Psoas muscle (tissue), 8 donors: ENCODE data around the gene TGM3. TPM values are rescaled to one million over a fixed set of nuclear protein-coding genes. Genes with fewer than 3 reads are reported as not detected.
A peak's percentile ranks its signal among the peaks of the same experiment; 100 is the strongest.

Experiments
- ATAC-seq, 4 donors: fragments of 200-7000 bp; cut with Tn5 transposase; one replicate each; pipeline ENCODE4 v1.9.1; 2020; ENCODE audit warnings: moderate library complexity in 3 of 4, mild to moderate bottlenecking in 2 of 4
- DNase-seq, 2 donors: peaks; one replicate each; pipeline ENCODE4 v3.0.0-alpha.2; 2020
- H3K27ac ChIP-seq: fragments of 200-600 bp; one replicate; pipeline ENCODE4 v1.8.0; 2022
- H3K27me3 ChIP-seq, 3 donors: fragments of 200-600 bp in 1 of 3; one replicate each; pipeline versions ENCODE4 v1.6.1 to v1.8.0; 2013 to 2022; ENCODE audit warnings: low read length in 2 of 3, mild to moderate bottlenecking in 2 of 3, moderate library complexity in 1 of 3; ENCODE audit not compliant: insufficient read depth in 3 of 3
- H3K36me3 ChIP-seq, 2 donors: fragments of 200-600 bp in 1 of 2; one replicate each; pipeline versions ENCODE4 v1.6.1 to v1.8.0; 2013 to 2022; ENCODE audit warnings: low read depth in 1 of 2, mild to moderate bottlenecking in 1 of 2, moderate library complexity in 1 of 2; ENCODE audit not compliant: insufficient read depth in 1 of 2
- H3K4me1 ChIP-seq: fragments of 200-600 bp; one replicate; pipeline ENCODE4 v1.8.0; 2022
- H3K4me3 ChIP-seq: fragments of 200-600 bp; one replicate; pipeline ENCODE4 v1.8.0; 2022; ENCODE audit warnings: mild to moderate bottlenecking
- H3K9me3 ChIP-seq: fragments of 200-600 bp; one replicate; pipeline ENCODE4 v1.8.0; 2022
- CTCF ChIP-seq: fragments of 200-600 bp; IDR thresholded peaks from one replicate; pipeline ENCODE4 v1.8.0; 2022; ENCODE audit warnings: antibody characterized with exemption
- WGBS, 3 donors: extraction: QIAGEN DNeasy Blood & Tissue Kit; methylation state at CpG; one replicate each; pipeline versions ENCODE4 v1.1.6 to v1.1.7; 2013; 5-methylcytosine and 5-hydroxymethylcytosine counted together
- intact Hi-C, 2 donors: fragments of 100-400 bp; cut with DNase I; formaldehyde crosslinking; loops; one replicate each; pipeline versions ENCODE4 v1.11.0 to v1.14.2; 2022
- long read RNA-seq, 2 donors: library from polyadenylated mRNA; unstranded; transcript quantifications; one replicate each; pipeline ENCODE4 v2.0.0, GENCODE V29; 2021
- polyA plus RNA-seq, 3 donors: library from polyadenylated mRNA; stranded (reverse); fragments of 200-250 nt; gene quantifications; one replicate each; pipeline ENCODE4 v1.2.3, GENCODE V29; 2013
- total RNA-seq, 4 donors: library from RNA; stranded (reverse); fragmentation: NEBNext Ultra II Directional in 2 of 4; extraction: Animal tissue kit (Norgen Biotek cat#: 25700) in 2 of 4; gene quantifications; one replicate each; pipeline versions ENCODE4 v1.2.1 to v1.2.4, GENCODE V29; 2021 to 2023
- donor health status: healthy with polysubstance abuse.
- donor health status: DM: no; HTN: no; CAD: no; lungs with moderate emphysema.
- donor health status: Bipolar disorder and iron deficiency.
- donor health status: healthy.
- donor health status: DM: yes; HTN: yes; CAD: no.
- donor health status: DM: no; HTN: no; CAD: no.
- donor health status: DM: no; HTN: no; CAD: no.
- donor health status: DM: yes; HTN: yes; CAD: no.

The TGM3 gene
- total RNA-seq (under 1 TPM in 1 of 4 donors, not detected in 3; 0.11 TPM), polyA plus RNA-seq (under 1 TPM in 2 of 3 donors, not detected in 1; 0.07 to 0.14 TPM)
- long read RNA-seq, donor 1: 0 reads
- long read RNA-seq, donor 2: 0 reads

DNA sequence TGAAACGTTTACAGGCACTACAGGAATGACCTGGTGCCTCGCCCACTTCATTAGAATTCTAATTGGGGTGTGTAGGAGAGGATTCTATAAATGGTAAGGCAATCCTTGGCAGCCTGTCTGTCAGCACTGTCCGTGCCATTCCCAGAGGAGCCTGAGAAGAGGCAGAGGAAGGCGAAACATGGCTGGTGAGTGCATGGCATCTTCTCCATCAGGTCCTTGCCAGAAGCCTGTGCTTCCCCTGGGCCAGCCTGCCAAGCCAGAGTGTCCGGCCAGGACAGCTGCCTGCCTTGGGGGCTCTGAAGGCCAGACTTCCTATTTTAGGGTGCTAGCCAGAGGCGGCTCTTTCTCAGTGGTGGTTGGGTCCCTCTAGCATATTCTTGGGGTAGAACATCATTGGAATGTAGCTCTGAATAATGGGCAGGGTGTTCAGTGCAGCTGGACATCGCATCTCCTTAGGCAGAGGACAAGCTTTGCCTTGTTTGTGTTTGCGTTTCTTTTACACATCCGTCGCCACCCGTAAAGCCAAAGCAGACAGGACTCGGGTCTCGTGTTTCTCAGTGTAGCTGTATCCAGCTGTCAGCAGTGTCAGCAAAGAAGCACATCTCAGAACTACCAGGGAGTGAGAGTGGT, at the start of gene TGM3:
TGM3 (plus strand) TSS at position 116 of the 630 bp plus-strand sequence; CDS start at position 179, 63 bp downstream.
- intact Hi-C loops: no loop called here
- Histone ChIP-seq H3K4me1 (no peaks in the 10 kb centered on the region), H3K4me3 (no peak within 1 kb of the TSS), H3K27ac (no peak within 1 kb of the TSS), H3K9me3 (no peaks in the 10 kb centered on the region), H3K27me3 (peaks cover 0 to 22% (median 3%) of the 10 kb centered on the region in 3 donors), H3K36me3 (no peaks in the 10 kb centered on the region)
- TF ChIP-seq CTCF: no peak
- DNase-seq (no peak), ATAC-seq (peak in 1 of 4 donors; percentile 16)
- 20 to 30% (median 23%) methylated on average over 13 of the region's 13 CpGs for WGBS, 3 donors

DNA sequence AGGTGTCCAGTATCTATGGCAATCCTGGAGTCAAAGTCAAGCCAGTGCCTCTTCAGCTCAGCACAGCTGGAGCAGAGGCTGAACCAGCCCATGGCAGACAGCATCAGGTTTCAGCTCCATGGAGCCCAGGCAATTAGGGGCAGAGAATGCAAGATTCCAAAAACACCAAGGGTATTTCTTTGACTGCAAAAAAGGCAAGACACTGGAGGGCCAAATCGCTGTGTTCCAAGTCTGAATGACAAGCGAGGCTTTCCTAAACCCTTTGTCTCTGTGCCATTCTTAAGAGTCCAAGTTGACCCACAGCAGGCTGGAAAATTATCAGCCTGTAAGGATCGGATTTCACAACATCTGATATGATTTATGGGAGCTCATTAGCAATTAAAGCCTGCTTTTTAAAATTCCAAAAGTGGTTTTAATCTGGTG, 49.7 kb upstream of the TGM3 start:
- H3K36me3 ChIP-seq: no peaks in the 10 kb centered on the region
- ATAC-seq (no peak), DNase-seq (no peak)
- WGBS, 3 donors: 15 to 23% (median 16%) methylated on average over 3 of the region's 3 CpGs
- intact Hi-C loops: no loop called here
- peaks cover 0 to 4% (median 0%) of the 10 kb centered on the region in 3 donors for H3K27me3 ChIP-seq
- H3K27ac ChIP-seq: no peak overlapping the region
- H3K9me3 ChIP-seq: no peaks in the 10 kb centered on the region
- H3K4me1 ChIP-seq: no peaks in the 10 kb centered on the region
- no peak overlapping the region for H3K4me3 ChIP-seq
- TF ChIP-seq CTCF: no peak

- WGBS, 3 donors: 93 to 97% (median 96%) methylated on average over 5 of the region's 5 CpGs
- Histone ChIP-seq H3K27me3 (peaks cover 0 to 4% (median 2%) of the 10 kb centered on the region in 3 donors), H3K27ac (no peak overlapping the region), H3K9me3 (no peaks in the 10 kb centered on the region), H3K36me3 (no peaks in the 10 kb centered on the region), H3K4me3 (no peak overlapping the region), H3K4me1 (no peaks in the 10 kb centered on the region)
- DNase-seq (no peak), ATAC-seq (no peak)
- intact Hi-C loops: no loop called here
- no peak for TF ChIP-seq CTCF
Observed at GRCh38 chr20:2248837-2249236, 47.0 kb upstream of the TGM3 start.

DNA sequence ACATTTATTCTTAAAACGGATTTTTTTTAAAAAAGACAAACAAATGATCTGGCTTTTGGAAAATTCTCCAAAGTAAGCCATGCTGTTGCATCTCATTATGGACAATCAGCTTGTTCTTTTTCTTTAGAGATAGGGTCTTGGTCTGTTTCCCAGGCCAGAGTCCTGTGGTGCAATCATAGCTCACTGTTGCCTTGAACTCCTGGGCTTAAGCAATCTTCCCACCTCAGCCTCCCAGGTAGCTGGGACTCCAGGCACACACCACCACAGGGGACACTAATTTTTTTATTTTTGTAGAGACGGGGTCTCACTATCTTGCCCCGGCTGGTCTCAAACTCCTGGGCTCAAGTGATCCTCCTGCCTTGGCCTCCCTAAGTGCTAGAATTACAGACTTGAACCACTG, 45.9 kb upstream of the TGM3 start:
- no peak for ATAC-seq
- Histone ChIP-seq H3K4me3 (no peak overlapping the region), H3K27me3 (peaks cover 0 to 4% (median 4%) of the 10 kb centered on the region in 3 donors), H3K4me1 (no peaks in the 10 kb centered on the region), H3K36me3 (no peaks in the 10 kb centered on the region), H3K27ac (no peak overlapping the region), H3K9me3 (no peaks in the 10 kb centered on the region)
- DNase-seq: no peak
- whole genome bisulfite sequencing, 3 donors: 82 to 86% (median 83%) methylated on average over 3 of the region's 3 CpGs
- no peak for TF ChIP-seq CTCF
- intact Hi-C loops: no loop called here
